NCI-H2107 treated with DMSO at 0.1 percent for 48 hours (cell line): Measurements from ENCODE around the gene MGP.

Source experiments
- DNase-seq: peaks from one replicate; lab custom pipeline; 2025; ENCODE audit not compliant: unreplicated experiment; lab: John Stamatoyannopoulos, UW

The MGP gene

GRCh38 chr12:14833336-14833735 is 52.3 kb downstream of the MGP start:
- no peak for DNase-seq
